GM23338 (cell line): ENCODE results near the gene DVL2. TPM values are rescaled to one million over a fixed set of nuclear protein-coding genes. Genes with fewer than 3 reads are reported as not detected.

ENCODE experiments used
- ATAC-seq: fragments of 200-7000 bp; cut with Tn5 transposase; 3 replicates; pipeline ENCODE4 v1.9.1; 2020
- DNase-seq: peaks from one replicate; pipeline ENCODE4 v3.0.0-alpha.2; 2015; ENCODE audit warnings: low spot score
- H2AFZ ChIP-seq: fragments of 200-600 bp; sonication (generic); 2 replicates; pipeline ENCODE4 v1.8.0; 2016; ENCODE audit warnings: antibody characterized with exemption, mild to moderate bottlenecking, moderate library complexity
- H3F3A ChIP-seq: fragments of 200-600 bp; sonication (generic); replicated peaks from 2 replicates; pipeline ENCODE4 v1.8.0; 2017; ENCODE audit warnings: antibody characterized with exemption, mixed run types, low read depth
- H3K27ac ChIP-seq: fragments of 200-600 bp; sonication (generic); 2 replicates; pipeline ENCODE4 v1.6.1; 2016; ENCODE audit warnings: low read depth
- H3K27me3 ChIP-seq: fragments of 200-600 bp; sonication (generic); 2 replicates; pipeline ENCODE4 v1.8.0; 2016; ENCODE audit warnings: mild to moderate bottlenecking, mixed run types, moderate library complexity; ENCODE audit not compliant: insufficient read depth
- H3K36me3 ChIP-seq: fragments of 200-600 bp; sonication (generic); 2 replicates; pipeline ENCODE4 v1.8.0; 2016; ENCODE audit warnings: mild to moderate bottlenecking; ENCODE audit not compliant: insufficient read depth
- H3K4me1 ChIP-seq: fragments of 200-600 bp; sonication (generic); 2 replicates; pipeline ENCODE4 v1.8.0; 2016; ENCODE audit warnings: mild to moderate bottlenecking, moderate library complexity; ENCODE audit not compliant: insufficient read depth
- H3K4me2 ChIP-seq: fragments of 200-600 bp; sonication (generic); 2 replicates; pipeline ENCODE4 v1.7.1; 2017; ENCODE audit warnings: mixed run types
- H3K4me3 ChIP-seq: fragments of 200-600 bp; sonication (generic); 2 replicates; pipeline ENCODE4 v1.6.1; 2016; ENCODE audit warnings: mixed run types
- H3K79me2 ChIP-seq: fragments of 200-600 bp; sonication (generic); replicated peaks from 2 replicates; pipeline ENCODE4 v1.8.0; 2017; ENCODE audit warnings: mild to moderate bottlenecking; ENCODE audit not compliant: insufficient read depth
- H3K9me2 ChIP-seq: fragments of 200-600 bp; sonication (generic); 2 replicates; pipeline ENCODE4 v1.8.0; 2017; ENCODE audit not compliant: insufficient read depth
- H4K20me1 ChIP-seq: fragments of 200-600 bp; sonication (generic); replicated peaks from 2 replicates; pipeline ENCODE4 v1.8.0; 2017; ENCODE audit warnings: mild to moderate bottlenecking; ENCODE audit not compliant: insufficient read depth
- H3K27ac Mint-ChIP-seq: 2 replicates; pipeline ENCODE4 v1.8.0; 2020; ENCODE audit warnings: inconsistent platforms, mild to moderate bottlenecking, moderate library complexity, mixed read lengths
- H3K27me3 Mint-ChIP-seq: 3 replicates; pipeline ENCODE4 v1.8.0; 2022; ENCODE audit warnings: low read depth, mild to moderate bottlenecking, moderate library complexity, mixed read lengths, inconsistent platforms; ENCODE audit not compliant: insufficient read depth, poor library complexity
- H3K36me3 Mint-ChIP-seq: 3 replicates; pipeline ENCODE4 v1.8.0; 2021; ENCODE audit warnings: low read depth, mild to moderate bottlenecking, inconsistent platforms, moderate library complexity, mixed read lengths
- H3K4me1 Mint-ChIP-seq: 3 replicates; pipeline ENCODE4 v1.8.0; 2020; ENCODE audit warnings: mild to moderate bottlenecking, inconsistent platforms, mixed read lengths
- H3K4me3 Mint-ChIP-seq: 3 replicates; pipeline ENCODE4 v1.8.0; 2021; ENCODE audit warnings: moderate library complexity, mild to moderate bottlenecking, inconsistent platforms, mixed read lengths
- H3K9me3 Mint-ChIP-seq: 3 replicates; pipeline ENCODE4 v1.8.0; 2020; ENCODE audit warnings: moderate library complexity, mild to moderate bottlenecking, inconsistent platforms, mixed read lengths
- CREB1 ChIP-seq: fragments of 250-450 bp; sonication (Bioruptor Pico); IDR thresholded peaks from 2 replicates; pipeline ENCODE4 v1.5.0; 2020; ENCODE audit warnings: low read depth, mild to moderate bottlenecking, moderate library complexity
- POLR2AphosphoS5 ChIP-seq: IDR thresholded peaks from 2 replicates; pipeline ENCODE4 v1.6.1; 2016; ENCODE audit warnings: antibody characterized with exemption, low read depth
- STAT1 ChIP-seq: IDR thresholded peaks from one replicate; pipeline ENCODE4 v1.6.1; 2016; ENCODE audit warnings: antibody characterized with exemption; ENCODE audit not compliant: unreplicated experiment
- ZNF331 ChIP-seq: fragments of 250-450 bp; sonication (Bioruptor Pico); IDR thresholded peaks from 2 replicates; pipeline ENCODE4 v1.5.0; 2020; ENCODE audit warnings: low read depth, mild to moderate bottlenecking, moderate library complexity
- polyA plus RNA-seq: library from polyadenylated mRNA; unstranded; fragments of >200 nt; fragmentation: Nextera tagmentation; extraction: Ambion mirVana; gene quantifications from 2 replicates; pipeline ENCODE4 v1.2.1, GENCODE V29; 2016
- total RNA-seq: library from RNA; depleted of rRNA; stranded (reverse); fragments of >200 nt; shearing (Covaris generic); gene quantifications from 2 replicates; pipeline ENCODE4 v1.2.3, GENCODE V29; 2014
- TF ChIP-seq, protein P1 (sequence below): fragments of 250-450 bp; sonication (Bioruptor Pico); IDR thresholded peaks from 2 replicates; pipeline ENCODE4 v1.5.0; 2020; ENCODE audit warnings: mild to moderate bottlenecking, moderate library complexity
- TF ChIP-seq, protein P2 (sequence below), 2 experiments: fragments of 200-600 bp in 1 of 2; sonication (generic) in 1 of 2; conservative IDR thresholded peaks; 2 replicates each; pipeline versions ENCODE4 v1.5.1 to v1.6.1; 2016 to 2017; ENCODE audit warnings: antibody characterized with exemption in 2 of 2, low read depth in 2 of 2, mild to moderate bottlenecking in 2 of 2, moderate library complexity in 1 of 2

Gene DVL2
- total and polyA plus RNA-seq, 2 experiments from 2014 or later = 19.7 to 80.6 TPM

DNA sequence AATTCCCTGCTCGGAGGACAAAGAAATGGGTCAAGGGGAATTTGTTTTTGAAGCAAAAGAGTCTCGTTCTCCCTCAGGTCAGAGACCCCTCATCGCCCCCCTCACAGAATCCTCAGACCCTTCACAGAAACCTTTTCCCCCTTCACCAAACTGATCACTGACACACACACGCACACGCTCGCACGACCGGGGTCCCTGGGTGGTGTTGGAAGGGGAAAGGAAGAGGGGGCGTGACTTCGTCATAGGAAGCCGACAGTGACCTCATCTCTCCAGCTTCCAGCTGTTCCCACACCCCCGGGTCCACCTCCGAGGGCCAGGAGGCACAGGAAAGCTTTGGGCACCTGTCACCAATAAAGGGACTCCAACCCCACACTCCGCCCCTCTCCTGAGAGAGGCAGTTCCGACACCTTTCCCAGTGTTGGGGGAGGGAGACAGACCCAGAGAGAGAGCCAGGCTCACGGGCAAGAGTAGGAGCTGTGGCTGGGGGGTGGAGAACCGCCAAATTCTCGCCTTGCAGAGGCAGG lies 56.3 kb downstream of the DVL2 start:
- H3K4me3 ChIP-seq = peak overlapping the region; percentile 90
- TF ChIP-seq CREB1 (CRISPR knock-in tag) (peak; percentile 87), POLR2AphosphoS5 (peak; percentile 7), ZNF331 (no peak)
- TF ChIP-seq, protein P1, sequence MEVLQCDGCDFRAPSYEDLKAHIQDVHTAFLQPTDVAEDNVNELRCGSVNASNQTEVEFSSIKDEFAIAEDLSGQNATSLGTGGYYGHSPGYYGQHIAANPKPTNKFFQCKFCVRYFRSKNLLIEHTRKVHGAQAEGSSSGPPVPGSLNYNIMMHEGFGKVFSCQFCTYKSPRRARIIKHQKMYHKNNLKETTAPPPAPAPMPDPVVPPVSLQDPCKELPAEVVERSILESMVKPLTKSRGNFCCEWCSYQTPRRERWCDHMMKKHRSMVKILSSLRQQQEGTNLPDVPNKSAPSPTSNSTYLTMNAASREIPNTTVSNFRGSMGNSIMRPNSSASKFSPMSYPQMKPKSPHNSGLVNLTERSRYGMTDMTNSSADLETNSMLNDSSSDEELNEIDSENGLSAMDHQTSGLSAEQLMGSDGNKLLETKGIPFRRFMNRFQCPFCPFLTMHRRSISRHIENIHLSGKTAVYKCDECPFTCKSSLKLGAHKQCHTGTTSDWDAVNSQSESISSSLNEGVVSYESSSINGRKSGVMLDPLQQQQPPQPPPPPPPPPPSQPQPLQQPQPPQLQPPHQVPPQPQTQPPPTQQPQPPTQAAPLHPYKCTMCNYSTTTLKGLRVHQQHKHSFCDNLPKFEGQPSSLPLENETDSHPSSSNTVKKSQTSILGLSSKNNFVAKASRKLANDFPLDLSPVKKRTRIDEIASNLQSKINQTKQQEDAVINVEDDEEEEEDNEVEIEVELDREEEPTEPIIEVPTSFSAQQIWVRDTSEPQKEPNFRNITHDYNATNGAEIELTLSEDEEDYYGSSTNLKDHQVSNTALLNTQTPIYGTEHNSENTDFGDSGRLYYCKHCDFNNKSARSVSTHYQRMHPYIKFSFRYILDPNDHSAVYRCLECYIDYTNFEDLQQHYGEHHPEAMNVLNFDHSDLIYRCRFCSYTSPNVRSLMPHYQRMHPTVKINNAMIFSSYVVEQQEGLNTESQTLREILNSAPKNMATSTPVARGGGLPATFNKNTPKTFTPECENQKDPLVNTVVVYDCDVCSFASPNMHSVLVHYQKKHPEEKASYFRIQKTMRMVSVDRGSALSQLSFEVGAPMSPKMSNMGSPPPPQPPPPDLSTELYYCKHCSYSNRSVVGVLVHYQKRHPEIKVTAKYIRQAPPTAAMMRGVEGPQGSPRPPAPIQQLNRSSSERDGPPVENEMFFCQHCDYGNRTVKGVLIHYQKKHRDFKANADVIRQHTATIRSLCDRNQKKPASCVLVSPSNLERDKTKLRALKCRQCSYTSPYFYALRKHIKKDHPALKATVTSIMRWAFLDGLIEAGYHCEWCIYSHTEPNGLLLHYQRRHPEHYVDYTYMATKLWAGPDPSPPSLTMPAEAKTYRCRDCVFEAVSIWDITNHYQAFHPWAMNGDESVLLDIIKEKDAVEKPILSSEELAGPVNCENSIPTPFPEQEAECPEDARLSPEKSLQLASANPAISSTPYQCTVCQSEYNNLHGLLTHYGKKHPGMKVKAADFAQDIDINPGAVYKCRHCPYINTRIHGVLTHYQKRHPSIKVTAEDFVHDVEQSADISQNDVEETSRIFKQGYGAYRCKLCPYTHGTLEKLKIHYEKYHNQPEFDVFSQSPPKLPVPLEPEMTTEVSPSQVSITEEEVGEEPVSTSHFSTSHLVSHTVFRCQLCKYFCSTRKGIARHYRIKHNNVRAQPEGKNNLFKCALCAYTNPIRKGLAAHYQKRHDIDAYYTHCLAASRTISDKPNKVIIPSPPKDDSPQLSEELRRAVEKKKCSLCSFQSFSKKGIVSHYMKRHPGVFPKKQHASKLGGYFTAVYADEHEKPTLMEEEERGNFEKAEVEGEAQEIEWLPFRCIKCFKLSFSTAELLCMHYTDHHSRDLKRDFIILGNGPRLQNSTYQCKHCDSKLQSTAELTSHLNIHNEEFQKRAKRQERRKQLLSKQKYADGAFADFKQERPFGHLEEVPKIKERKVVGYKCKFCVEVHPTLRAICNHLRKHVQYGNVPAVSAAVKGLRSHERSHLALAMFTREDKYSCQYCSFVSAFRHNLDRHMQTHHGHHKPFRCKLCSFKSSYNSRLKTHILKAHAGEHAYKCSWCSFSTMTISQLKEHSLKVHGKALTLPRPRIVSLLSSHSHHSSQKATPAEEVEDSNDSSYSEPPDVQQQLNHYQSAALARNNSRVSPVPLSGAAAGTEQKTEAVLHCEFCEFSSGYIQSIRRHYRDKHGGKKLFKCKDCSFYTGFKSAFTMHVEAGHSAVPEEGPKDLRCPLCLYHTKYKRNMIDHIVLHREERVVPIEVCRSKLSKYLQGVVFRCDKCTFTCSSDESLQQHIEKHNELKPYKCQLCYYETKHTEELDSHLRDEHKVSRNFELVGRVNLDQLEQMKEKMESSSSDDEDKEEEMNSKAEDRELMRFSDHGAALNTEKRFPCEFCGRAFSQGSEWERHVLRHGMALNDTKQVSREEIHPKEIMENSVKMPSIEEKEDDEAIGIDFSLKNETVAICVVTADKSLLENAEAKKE = no peak
- H3K36me3 ChIP-seq = no peaks in the 10 kb centered on the region
- no peaks in the 10 kb centered on the region for H4K20me1 ChIP-seq
- H3K9me2 ChIP-seq = no peaks in the 10 kb centered on the region
- peaks cover 21% of the 10 kb centered on the region for H3F3A ChIP-seq
- H3K79me2 ChIP-seq = no peaks in the 10 kb centered on the region
- peak overlapping the region; percentile 99 for H2AFZ ChIP-seq
- H3K4me1 ChIP-seq = peaks cover 4% of the 10 kb centered on the region; the same call in 1 of the 2 replicates
- H3K4me2 ChIP-seq = peak overlapping the region; percentile 99
- peak overlapping the region; percentile 61; the same call in 1 of the 2 replicates for H3K27ac Mint-ChIP-seq
- H3K27ac ChIP-seq = no peak overlapping the region
- no peaks in the 10 kb centered on the region for H3K36me3 Mint-ChIP-seq
- DNase-seq = peak; percentile 74
- peaks cover 52% of the 10 kb centered on the region for H3K27me3 ChIP-seq
- peaks cover 12% of the 10 kb centered on the region; the same call in 2 of the 3 replicates for H3K4me1 Mint-ChIP-seq
- ATAC-seq = peak; percentile 10
- no peaks in the 10 kb centered on the region for H3K9me3 Mint-ChIP-seq
- no peak overlapping the region for H3K4me3 Mint-ChIP-seq
- H3K27me3 Mint-ChIP-seq = peaks cover 20% of the 10 kb centered on the region

DNA sequence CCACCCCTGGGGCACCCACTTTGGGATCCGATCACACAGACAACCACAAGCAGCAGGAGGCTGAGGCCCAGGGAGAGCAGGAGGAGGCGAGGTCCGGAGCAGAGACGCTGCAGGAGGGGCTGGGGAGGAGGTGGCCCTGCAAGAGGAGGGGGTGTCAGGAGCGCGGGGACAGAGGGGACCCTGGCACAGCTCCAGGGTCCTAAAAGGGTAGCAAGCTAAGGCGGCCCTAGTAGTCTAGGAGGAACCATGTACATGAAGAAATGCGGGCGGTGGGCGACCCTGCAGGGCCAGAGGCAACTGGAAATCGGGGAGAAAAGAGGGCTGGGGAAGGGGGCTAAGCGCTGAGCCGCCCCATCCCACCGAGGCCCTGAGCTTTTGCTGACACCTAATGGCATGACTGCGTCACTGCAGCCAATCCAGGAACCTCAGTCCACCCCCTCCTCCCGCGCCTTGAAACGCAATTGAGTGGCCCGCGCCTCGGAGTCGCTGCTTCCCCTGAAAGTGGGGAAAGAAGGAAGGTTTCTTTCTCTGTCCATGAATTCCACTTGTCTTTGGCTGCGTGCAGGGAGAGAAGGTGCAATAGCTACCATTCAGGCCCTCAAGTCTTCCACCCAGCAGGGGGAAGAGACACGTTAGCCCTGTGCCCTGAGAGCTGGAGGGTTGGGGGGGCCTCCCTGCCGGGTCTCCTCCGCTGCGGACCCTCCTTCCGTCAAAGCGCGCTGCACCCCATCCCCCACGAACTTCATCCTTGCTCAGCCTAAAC lies 56.9 kb downstream of the DVL2 start:
- H3K4me3 Mint-ChIP-seq = no peak overlapping the region

More for the DNA sequence above, 56.9 kb downstream of the DVL2 start:
- Mint-ChIP-seq H3K36me3 (peaks cover 4% of the 10 kb centered on the region; the same call in 2 of the 3 replicates), H3K9me3 (no peaks in the 10 kb centered on the region), H3K4me1 (peaks cover 12% of the 10 kb centered on the region; the same call in 2 of the 3 replicates), H3K27ac (peak overlapping the region; percentile 61), H3K27me3 (peaks cover 20% of the 10 kb centered on the region)
- Histone ChIP-seq H4K20me1 (no peaks in the 10 kb centered on the region), H3K27me3 (peaks cover 58% of the 10 kb centered on the region), H3K9me2 (no peaks in the 10 kb centered on the region), H3K4me3 (peak overlapping the region; percentile 90), H3K4me2 (peak overlapping the region; percentile 99), H3K4me1 (peaks cover 4% of the 10 kb centered on the region; the same call in 1 of the 2 replicates), H3K27ac (no peak overlapping the region), H2AFZ (peak overlapping the region; percentile 99), H3K36me3 (no peaks in the 10 kb centered on the region), H3F3A (peaks cover 21% of the 10 kb centered on the region), H3K79me2 (no peaks in the 10 kb centered on the region)
- DNase-seq = peak; percentile 95
- TF ChIP-seq ZNF331 (no peak), CREB1 (CRISPR knock-in tag) (peak; percentile 68), STAT1 (no peak)
- TF ChIP-seq, protein P2, sequence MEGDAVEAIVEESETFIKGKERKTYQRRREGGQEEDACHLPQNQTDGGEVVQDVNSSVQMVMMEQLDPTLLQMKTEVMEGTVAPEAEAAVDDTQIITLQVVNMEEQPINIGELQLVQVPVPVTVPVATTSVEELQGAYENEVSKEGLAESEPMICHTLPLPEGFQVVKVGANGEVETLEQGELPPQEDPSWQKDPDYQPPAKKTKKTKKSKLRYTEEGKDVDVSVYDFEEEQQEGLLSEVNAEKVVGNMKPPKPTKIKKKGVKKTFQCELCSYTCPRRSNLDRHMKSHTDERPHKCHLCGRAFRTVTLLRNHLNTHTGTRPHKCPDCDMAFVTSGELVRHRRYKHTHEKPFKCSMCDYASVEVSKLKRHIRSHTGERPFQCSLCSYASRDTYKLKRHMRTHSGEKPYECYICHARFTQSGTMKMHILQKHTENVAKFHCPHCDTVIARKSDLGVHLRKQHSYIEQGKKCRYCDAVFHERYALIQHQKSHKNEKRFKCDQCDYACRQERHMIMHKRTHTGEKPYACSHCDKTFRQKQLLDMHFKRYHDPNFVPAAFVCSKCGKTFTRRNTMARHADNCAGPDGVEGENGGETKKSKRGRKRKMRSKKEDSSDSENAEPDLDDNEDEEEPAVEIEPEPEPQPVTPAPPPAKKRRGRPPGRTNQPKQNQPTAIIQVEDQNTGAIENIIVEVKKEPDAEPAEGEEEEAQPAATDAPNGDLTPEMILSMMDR (conservative IDR thresholded peaks at IDR 0.05; ENCODE audit: low read depth in 2 of 2) = peak; percentile 82 to 87
- ATAC-seq = peak; percentile 70
